Glomerular visceral epithelial cell (primary cell): ENCODE measurements around the gene TPP1.

Experiments used
- DNase-seq: peaks from one replicate; pipeline ENCODE4 v3.0.0-alpha.2; 2016; ENCODE audit errors: extremely low spot score

Gene TPP1

DNA sequence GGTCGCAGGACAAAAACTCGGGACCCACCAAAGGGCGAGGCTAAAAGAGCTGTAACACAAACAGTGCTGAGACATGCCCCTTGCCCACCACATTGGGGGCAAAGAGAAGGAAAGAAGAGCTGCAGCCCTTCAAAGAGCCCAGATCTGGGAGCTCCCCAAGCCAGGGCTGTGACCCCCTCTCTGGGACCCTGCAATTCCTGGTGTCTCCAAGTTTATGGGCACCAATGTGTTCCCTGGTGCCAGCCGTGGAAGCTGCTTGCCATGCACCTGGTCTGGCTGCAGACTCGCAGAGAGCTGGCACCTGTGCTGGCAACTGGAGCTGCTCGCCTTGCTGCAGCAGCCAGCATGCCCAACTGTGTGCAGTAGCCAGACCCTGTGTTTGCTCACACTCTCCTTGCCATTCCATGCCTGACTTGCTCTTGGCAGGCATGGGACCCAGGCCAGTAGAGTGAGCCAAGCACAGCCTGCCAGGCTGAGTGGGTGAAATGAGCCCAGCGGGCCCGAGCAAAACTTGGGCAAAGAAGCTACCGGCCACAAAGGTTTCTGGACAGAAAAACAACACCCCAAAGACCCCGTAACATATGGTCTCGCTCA, 31.8 kb downstream of the TPP1 start:
- DNase-seq, result no peak

DNA sequence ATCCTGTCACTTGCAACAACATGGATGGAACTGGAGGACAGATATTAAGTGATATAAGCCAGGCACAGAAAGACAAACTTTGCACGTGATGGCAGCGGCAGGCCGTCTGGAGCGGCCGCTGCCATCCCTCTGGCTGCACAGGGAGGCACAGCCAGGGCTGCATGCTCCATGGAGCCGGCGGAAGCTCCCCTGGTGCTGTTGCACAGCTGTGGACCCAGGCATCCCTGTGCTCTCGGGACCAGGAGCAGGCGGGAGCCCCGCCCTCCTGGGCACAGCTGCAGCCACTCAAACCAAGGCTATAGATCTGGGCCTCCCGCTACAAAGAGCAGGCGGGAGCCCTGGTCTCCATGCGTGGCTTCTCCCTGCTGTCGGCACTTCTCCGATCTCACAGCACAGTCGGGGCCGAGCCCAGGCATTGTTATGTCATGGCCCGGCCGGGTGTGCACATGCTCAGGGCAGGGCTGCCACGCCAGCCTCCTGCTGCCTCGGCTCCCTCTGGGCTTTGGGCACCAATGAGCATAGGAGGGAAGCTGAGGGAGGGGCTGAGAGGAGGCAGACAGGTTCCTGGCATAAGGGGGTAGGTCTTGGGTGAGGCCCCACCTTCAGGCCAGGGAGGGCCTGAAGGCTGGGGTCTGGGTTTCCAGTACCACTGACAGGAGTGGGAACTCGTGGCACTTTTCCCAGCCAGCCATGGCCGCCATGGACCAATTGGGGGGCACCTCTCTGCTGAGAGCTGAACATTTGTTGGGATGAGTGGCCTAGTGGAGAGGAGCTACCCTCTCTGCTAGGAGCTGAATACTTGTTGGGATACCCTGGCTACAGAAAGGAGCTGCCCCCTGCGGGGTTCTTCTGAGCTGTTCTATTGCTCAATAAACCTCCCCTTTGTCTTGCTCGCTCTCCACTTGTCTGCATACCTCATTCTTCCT, 32.5 kb downstream of the TPP1 start:
- no peak for DNase-seq

DNA sequence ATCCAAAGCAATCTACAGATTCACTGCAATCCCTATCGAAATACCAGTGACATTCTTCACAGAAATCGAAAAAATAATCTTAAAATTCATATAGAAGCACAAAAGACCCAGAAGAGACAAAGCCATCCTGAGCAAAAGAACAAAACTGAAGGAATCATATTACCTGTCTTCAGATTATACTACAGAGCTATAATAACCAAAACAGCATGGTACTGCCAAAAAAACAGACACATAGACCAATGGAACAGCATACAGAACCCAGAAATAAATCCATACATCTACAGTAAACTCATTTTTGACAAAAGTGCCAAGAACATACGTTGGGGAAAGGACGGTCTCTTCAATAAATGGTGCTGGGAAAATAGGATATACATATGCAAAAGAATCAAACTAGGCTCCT, 34.7 kb downstream of the TPP1 start:
- no peak for DNase-seq

DNA sequence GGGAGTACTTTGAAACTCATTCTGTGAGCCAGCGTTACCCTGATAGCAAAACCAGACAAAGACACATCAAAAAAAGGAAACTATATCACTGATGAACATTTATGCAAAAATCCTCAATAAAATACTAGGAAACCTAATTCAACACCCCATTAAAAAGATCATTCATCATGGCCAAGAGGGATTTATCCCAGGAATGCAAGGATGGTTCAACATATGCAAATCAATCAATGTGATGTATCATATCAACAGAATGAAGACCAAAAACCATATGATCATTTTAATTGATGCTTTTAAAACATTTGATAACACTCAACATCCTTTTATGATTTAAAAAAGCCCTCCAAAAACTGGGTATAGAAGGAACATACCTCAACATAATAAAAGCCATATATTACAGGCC, 35.6 kb downstream of the TPP1 start:
- no peak for DNase-seq

DNA sequence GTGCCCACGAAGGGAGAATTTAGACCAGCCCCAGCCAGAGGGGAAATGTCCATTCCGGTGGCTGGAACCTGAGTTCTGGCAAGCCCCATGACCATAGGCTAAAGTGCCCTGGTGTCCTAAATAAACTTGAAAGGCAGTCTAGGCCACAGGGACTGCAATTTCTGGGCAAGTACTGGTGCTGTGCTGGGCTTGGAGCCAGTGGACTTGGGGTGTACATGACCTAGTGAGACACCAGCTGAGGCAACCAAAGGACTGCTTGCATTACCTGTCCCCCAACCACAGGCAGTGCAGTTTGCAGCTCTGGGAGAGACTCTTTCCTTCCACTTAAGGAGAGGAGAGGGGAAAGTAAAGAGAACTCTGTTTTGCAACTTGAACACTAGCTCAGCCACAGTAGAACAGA, 39.5 kb downstream of the TPP1 start:
- DNase-seq, result no peak

DNA sequence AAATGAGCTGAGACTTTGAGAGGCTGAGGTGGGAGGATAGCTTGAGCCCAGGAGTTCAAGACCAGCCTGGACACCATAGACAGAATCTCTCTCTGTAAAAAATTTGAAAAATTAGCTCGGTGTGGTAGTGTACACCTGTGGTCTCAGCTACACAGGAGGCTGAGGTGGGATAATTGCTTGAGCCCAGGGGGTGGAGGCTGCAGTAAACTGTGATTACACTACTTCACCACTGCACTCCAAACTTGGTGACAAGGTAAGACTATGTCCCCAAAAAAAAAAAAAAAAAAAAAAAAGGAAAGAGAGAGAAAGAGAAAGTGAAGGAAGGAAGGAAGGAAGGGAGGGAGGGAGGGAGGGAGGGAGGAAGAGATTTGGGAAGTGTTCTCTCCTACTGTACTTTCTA, 41.1 kb downstream of the TPP1 start:
- DNase-seq, result no peak

DNA sequence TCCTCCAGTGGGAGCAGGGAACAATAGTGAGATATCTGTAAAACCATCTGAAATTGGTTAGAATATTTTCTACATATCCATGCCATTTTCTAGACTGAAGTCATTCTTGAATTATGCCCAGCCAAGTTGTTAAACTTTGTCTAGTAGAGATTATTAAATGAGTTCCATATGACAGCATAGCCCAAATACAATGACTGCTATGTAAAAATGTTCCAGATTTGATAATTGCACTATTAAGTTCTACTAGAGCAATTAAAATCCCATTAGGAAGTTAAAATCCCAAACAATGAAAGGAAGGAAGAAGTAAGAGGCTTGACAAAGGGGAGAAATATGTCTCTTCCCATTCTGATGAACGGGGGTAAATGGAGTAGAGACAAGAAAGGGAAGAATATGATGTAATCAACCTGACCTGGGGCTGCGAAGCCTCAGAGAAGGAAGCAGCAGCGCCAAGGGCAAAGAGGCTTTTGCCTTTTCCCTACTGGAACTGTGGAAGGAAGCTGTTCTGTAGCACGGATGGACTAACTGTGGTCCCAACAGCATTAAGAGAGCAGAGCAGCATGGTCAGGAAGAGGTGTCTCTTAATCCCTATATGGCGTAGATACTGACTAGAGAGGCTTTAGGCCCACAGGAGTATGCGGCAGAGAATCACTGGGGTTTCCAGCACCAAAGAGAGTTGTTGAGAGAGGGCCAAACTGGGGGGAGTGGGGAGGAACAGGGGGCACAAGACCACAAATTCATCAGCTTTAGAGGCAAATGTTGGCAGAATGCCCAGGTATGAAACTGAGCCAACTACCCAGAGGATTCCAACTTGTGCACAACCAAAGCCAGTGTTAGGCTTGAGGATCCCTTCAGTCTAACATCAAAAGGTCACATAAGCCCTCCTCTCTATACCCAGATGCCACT, 42.5 kb downstream of the TPP1 start:
- DNase-seq, result peak; percentile 31

DNA sequence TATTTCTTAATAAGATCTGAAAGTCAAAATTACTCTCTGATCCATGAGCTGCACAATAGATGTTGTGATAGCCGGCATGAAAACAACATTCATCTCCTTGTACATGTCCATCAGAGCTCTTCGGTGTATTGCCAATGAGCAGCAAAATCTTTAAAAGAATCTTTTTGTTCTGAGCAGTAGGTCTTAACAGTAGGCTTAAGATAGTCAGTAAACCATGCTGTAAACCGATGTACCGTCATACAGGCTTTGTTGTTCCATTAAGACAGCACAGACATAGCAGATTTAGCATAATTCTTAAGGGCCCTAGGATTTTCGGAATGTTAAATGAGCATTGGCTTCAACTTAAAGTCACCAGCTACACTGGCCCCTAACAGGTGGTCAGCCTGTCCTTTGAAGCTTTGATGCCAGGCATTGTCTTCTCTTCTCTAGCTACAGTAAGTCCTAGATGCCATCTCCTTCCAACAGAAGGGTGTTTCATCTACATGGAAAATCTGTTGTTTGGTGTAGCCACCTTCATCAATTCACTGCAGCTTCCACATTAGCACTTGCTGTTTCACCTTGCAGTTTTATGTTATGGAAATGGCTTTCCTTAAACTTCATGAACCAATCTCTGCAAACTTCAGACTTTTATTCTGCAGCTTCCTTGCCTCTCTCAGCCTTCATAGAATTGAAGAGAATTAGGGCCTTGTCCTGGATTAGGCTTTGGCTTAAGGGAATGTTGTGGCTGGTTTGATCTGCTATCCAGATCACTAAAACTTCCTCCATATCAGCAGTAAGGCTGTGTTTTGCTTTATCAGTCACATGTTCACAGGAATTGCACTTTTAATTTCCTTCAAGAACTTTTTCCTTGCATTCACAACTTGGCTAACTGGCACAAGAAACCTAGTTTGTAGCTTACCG, 44.2 kb downstream of the TPP1 start:
- no peak for DNase-seq

DNA sequence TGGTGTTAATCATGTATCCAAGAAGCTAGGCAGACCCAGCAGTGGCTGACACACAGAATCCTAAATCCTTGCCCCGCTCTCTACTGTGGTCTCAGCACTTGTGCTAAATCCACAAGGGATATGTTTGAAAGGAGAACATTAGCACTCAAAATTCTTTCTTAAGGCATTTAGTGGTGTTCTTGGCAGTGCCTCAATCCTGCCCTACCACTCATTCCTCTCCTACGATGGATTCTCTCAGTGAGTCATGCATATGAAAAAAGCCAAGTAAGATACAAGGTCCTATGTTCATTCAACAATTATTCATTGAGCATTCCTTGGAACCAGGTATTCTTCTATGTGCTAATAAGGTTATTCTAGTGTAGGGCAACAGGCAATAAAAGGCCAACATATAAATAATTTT, 47.0 kb downstream of the TPP1 start:
- DNase-seq, result no peak

DNA sequence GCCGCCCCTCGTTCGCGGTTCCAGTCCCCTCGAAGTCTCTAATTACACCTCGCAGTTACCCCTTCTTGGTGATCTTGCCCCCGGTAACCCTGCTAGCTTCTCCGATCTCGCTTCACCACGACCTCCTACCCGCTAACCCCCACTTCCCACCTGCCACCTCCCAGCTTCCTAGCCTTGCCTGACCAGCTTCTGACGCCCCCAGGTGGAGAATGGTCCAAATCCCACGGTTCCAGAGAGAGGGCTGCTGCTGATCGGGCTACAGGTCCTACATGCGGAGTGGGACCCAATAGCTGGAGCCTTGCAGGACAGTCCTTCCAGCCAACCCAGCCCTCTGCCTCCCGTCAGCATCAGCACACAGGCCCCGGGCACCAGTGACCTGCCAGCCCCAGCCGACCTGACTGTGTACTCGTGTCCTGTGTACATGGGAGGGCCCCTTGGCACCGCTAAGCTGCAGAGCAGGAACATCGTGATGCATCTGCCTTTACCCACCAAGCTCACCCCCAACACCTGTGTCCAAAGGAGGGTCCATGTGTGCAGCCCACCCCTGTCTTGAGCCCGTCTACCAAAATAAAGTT, 47.7 kb downstream of the TPP1 start:
- DNase-seq, result no peak

DNA sequence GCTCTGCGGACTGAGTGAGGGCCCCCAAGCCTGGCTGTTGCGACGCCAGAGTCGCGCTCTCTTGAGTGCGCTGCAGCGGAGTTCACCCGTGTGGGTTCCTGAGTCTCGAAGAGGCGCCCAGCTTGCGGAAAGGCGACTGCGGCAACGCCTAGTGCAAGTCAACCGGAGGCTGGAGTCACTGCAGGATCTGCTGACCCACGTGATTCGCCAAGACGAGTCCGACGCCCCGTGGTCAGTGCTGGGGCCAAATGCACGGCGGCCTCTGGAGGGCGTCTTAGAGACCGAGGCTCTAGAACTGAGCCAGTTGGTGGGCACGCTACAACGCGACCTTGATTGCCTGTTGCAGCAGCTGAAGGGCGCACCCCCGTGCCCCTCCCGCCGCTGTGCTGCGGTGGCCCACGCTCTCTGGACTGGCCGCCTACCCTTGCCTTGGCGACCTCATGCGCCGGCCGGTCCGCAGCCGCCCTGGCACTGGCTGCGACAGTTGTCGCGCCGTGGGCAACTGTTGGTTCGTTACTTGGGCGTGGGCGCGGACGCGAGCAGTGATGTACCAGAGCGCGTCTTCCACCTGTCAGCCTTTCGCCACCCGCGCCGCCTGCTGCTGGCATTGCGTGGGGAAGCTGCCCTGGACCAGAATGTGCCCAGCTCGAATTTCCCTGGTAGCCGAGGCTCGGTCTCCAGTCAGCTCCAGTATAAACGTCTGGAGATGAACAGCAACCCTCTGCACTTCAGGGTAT, 48.4 kb downstream of the TPP1 start:
- no peak for DNase-seq

DNA sequence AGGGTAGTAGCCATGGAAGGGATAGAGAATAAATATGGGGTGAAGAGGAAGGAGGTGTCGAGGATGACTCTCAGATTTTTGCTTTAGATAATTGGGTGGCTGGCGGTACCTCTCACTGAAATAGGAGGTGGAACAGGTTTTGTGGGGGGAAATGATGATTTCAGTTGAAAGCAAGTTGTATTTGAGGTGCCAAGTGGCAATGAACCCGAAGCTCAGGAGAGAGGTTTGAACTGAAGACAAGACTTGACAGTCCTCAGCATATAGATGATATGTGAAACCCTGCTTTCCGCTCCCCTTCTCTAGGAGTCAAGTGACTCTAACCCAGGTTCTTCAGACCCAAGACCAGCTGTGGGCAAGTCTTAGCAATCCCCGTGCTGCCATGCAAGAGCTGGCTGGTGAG, 49.5 kb downstream of the TPP1 start:
- no peak for DNase-seq

DNA sequence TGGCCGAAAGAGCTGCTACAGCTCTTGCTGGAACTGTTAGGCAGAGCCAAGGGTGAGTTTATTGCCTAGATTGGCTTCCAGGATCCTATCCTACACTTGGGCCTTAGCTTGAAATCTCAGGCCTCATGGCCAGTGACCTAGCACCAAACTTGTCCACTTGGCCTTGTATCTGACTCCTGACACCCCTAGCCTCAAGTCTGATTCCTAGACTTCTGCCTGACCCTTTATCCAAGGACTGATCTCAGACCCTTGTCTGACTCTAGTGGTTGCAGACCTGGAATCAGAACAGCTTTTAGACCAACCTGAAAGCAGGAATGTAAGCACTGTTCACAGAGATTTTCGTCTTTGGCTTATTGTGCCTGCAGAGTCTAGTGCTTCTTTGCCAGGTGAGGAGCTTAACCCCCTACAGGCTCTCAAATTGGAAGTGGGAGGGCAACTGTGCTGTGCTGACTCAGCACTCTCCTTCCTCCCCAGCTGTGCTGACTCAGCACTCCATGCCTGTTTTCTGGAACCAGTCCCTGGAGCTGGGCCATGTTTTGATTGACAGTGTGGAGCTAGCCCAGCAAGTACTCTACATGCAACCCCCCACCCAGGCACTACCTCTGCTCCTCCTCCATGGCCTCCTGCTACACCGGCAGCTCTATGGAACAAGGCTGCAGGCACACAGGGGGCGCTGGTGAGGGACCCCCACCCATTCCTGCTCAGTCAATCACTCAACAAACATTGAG, 50.9 kb downstream of the TPP1 start:
- DNase-seq, result peak; percentile 41

DNA sequence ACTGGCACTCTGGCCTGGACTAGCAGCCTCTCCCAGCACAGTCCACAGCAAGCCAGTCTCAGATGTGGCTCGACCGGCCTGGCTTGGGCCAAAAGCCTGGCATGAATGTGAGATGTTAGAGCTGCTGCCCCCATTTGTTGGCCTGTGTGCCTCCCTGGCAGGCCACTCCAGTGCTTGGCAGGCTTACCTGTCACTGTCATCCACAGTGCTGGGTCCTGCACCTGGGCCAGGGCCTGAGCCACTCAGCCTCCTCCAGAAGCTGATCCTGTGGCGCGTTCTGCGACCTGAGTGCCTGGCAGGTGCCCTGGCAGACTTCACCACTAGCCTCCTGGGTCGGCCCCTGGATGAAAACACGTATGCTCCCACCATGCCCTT, 51.9 kb downstream of the TPP1 start:
- DNase-seq, result no peak

DNA sequence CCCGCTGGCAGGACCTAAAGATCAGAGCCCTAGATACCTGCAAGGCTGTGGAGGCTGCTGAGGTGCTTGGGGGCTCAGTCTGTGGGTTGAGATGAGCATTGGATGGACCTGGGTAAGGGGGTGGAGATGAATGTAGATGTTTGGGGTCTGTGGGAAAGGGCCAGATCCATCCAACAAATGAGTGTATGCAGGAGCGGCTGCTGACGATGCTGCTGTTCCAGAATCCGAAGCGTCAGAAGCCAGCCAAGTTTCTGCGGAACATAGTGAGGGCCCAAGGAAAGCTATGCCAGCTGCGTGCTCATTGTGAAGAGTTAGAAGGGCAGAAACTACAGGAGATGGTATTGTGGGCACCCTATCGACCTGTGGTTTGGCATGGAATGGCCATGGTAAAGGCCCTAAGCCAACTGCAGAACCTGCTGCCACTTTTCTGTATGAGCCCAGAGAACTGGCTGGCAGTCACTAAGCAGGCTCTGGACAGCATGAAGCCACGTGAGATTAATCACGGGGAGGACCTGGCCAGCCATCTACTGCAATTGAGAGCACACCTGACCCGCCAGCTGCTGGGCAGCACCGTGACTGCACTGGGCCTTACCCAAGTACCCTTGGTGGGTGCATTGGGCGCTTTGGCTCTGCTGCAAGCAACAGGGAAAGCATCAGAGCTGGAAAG, 52.4 kb downstream of the TPP1 start:
- no peak for DNase-seq

DNA sequence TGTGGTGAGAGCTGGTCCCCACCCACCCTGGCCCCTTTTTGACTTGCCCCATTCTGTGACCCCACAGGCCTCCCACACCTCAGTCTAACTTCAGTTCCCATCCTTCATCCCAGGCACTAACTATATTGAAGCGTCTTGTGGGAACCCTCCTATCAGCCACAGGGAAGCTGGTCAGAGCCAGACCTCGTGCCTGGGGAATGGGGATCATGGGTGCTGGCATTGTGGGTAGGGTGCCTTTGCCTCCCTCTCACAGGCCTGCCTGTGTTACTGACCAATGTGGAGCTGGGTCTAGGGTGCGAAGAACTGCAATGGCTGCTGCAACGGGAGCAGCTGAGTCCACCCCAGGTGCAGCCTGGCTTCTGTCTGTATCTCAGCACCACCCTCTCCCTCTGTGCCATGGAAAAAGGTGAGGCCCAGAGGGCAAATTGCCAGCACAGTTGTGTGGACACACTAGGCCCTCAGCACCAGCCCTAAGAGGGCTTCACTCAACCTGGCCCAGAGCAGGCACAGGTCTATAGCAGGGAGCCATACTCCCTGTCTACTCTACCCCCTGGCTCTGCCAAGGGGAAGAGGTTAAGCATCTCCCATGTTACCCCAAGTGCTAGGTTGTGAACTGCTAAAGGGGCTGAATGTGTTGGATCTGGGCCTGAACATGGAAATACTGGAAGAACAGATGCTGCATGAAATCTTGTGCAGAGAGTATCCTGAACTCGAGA, 53.1 kb downstream of the TPP1 start:
- no peak for DNase-seq

DNA sequence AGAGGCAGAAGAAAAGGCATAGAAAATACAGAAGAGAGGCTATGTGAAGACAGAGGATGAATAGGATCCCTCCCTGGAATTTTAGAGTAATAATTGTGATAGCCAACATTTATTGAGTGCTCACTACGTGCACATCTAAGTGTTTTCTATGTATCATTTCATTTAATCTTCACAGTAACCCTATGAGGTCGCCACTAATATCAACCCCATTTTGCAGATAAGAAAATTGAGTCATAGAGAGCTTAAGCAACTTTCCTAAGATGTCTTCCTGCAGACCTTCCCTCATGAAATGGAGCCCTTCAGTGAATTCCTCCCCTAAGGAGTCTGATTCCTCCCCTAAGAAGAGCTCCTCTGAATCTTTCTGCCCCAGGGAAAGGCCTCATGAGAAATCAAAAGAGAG, 53.9 kb downstream of the TPP1 start:
- DNase-seq, result no peak

DNA sequence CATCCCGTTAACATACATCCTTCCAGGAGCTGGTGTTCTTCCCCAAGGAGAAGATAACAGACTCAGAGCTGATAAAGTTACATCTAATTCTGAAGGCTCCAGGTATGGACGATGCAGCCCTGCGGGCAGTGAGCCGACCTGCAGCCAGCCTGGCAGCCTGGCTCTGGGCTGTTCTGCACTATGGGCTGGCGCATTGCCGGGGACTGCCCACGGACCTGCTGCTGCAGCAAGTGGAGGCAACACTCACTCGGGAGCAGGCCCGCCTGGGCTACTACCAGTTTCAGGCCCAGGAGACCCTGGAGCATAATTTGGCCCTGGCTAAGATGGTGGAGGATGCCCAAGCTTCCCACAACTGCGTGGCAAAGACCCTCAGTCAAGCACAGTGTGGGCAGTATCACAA, 55.6 kb downstream of the TPP1 start:
- DNase-seq, result no peak
